ENCODE results near the gene MRAP.

The MRAP gene

DNA sequence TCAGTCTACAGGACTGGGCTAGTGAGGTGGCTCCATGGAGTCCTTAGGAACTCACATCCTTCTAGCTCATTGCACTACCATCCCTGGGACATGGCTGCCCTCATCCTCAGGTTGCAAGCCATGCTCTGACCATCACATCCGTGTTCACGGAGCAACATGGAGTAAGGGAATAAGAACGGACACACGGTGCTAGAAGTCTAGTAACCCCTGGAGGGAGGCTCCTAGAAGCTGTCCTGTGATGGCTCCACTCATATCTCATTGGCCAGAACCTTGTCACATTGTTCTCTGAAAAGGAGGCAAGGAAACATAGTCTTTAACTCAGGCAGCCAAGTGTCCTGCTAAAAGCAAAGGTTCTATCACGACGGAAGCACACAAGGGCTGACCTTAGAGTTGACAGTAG, 3.9 kb downstream of the MRAP start:
- Histone ChIP-seq H3F3A (ENCODE audit: insufficient read depth, low read length) (no peaks in the 10 kb centered on the region), H3K79me2 (ENCODE audit: low read length) (no peaks in the 10 kb centered on the region), H3K27me3 (replicated peaks; ENCODE audit: insufficient read depth, low read length) (no peaks in the 10 kb centered on the region), H3K27ac (ENCODE audit: low read length) (no peak overlapping the region), H3K4me3 (ENCODE audit: low read length) (no peak overlapping the region), H3K9me3 (replicated peaks; ENCODE audit: insufficient read depth, low read length) (no peaks in the 10 kb centered on the region), H2AFZ (ENCODE audit: low read length) (no peak overlapping the region), H3K9ac (ENCODE audit: low read length) (no peak overlapping the region), H3K9me2 (replicated peaks; ENCODE audit: insufficient read depth, low read length) (no peaks in the 10 kb centered on the region), H3K4me2 (ENCODE audit: low read depth, low read length) (no peak overlapping the region), H4K20me1 (ENCODE audit: insufficient read depth, low read length) (no peaks in the 10 kb centered on the region), H3K36me3 (replicated peaks; ENCODE audit: insufficient read depth, low read length) (no peaks in the 10 kb centered on the region), H3K4me1 (ENCODE audit: low read length) (no peaks in the 10 kb centered on the region)
- DNase-seq: no peak
- no peak for TF ChIP-seq EZH2 (optimal IDR thresholded peaks at IDR 0.05; ENCODE audit: low read depth, low read length)
- TF ChIP-seq, protein P1, sequence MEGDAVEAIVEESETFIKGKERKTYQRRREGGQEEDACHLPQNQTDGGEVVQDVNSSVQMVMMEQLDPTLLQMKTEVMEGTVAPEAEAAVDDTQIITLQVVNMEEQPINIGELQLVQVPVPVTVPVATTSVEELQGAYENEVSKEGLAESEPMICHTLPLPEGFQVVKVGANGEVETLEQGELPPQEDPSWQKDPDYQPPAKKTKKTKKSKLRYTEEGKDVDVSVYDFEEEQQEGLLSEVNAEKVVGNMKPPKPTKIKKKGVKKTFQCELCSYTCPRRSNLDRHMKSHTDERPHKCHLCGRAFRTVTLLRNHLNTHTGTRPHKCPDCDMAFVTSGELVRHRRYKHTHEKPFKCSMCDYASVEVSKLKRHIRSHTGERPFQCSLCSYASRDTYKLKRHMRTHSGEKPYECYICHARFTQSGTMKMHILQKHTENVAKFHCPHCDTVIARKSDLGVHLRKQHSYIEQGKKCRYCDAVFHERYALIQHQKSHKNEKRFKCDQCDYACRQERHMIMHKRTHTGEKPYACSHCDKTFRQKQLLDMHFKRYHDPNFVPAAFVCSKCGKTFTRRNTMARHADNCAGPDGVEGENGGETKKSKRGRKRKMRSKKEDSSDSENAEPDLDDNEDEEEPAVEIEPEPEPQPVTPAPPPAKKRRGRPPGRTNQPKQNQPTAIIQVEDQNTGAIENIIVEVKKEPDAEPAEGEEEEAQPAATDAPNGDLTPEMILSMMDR (IDR thresholded peaks at IDR 0.05; ENCODE audit: low read length): no peak
- no peak for TF ChIP-seq EZH2phosphoT487 (IDR thresholded peaks at IDR 0.05; ENCODE audit: low read length)

DNA sequence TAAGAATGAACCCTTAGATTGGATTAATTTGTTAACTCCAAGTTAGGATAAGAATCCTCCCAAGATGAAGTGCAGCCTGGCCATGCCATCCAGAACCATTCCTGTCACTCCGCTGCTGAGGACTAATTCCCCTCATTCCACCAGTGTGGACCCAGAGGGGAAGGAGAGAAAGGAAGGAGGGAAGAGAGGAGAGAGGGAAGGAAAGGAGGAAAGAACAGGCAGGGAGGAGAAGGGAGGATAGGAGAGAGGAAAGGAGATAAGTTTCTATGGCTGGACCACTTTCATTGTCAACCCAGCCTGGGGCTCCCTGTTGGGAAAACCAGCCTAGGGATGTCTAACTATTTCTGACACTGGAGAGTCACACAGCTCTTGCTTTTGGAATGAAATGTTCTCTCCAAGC, 4.7 kb downstream of the MRAP start:
- TF ChIP-seq, protein P1 (IDR thresholded peaks at IDR 0.05; ENCODE audit: low read length): no peak
- TF ChIP-seq EZH2phosphoT487 (IDR thresholded peaks at IDR 0.05; ENCODE audit: low read length) (no peak), EZH2 (optimal IDR thresholded peaks at IDR 0.05; ENCODE audit: low read depth, low read length) (no peak)
- Histone ChIP-seq H3F3A (ENCODE audit: insufficient read depth, low read length) (no peaks in the 10 kb centered on the region), H2AFZ (ENCODE audit: low read length) (no peak overlapping the region), H3K36me3 (replicated peaks; ENCODE audit: insufficient read depth, low read length) (no peaks in the 10 kb centered on the region), H3K4me2 (ENCODE audit: low read depth, low read length) (no peak overlapping the region), H3K79me2 (ENCODE audit: low read length) (no peaks in the 10 kb centered on the region), H3K4me3 (ENCODE audit: low read length) (no peak overlapping the region), H3K9me2 (replicated peaks; ENCODE audit: insufficient read depth, low read length) (no peaks in the 10 kb centered on the region), H3K27ac (ENCODE audit: low read length) (no peak overlapping the region), H4K20me1 (ENCODE audit: insufficient read depth, low read length) (no peaks in the 10 kb centered on the region), H3K9ac (ENCODE audit: low read length) (no peak overlapping the region), H3K27me3 (replicated peaks; ENCODE audit: insufficient read depth, low read length) (no peaks in the 10 kb centered on the region), H3K4me1 (ENCODE audit: low read length) (no peaks in the 10 kb centered on the region), H3K9me3 (replicated peaks; ENCODE audit: insufficient read depth, low read length) (no peaks in the 10 kb centered on the region)
- no peak for DNase-seq

GRCh38 chr21:32304998-32305397, 6.3 kb downstream of the MRAP start:
- Histone ChIP-seq H3K27ac (ENCODE audit: low read length) (no peak overlapping the region), H3K27me3 (replicated peaks; ENCODE audit: insufficient read depth, low read length) (no peaks in the 10 kb centered on the region), H3K4me3 (ENCODE audit: low read length) (no peak overlapping the region), H4K20me1 (ENCODE audit: insufficient read depth, low read length) (no peaks in the 10 kb centered on the region), H2AFZ (ENCODE audit: low read length) (no peak overlapping the region), H3K36me3 (replicated peaks; ENCODE audit: insufficient read depth, low read length) (no peaks in the 10 kb centered on the region), H3K9ac (ENCODE audit: low read length) (no peak overlapping the region), H3K4me1 (ENCODE audit: low read length) (no peaks in the 10 kb centered on the region), H3K4me2 (ENCODE audit: low read depth, low read length) (no peak overlapping the region), H3K9me2 (replicated peaks; ENCODE audit: insufficient read depth, low read length) (no peaks in the 10 kb centered on the region), H3F3A (ENCODE audit: insufficient read depth, low read length) (no peaks in the 10 kb centered on the region), H3K9me3 (replicated peaks; ENCODE audit: insufficient read depth, low read length) (no peaks in the 10 kb centered on the region), H3K79me2 (ENCODE audit: low read length) (no peaks in the 10 kb centered on the region)
- no peak for TF ChIP-seq EZH2phosphoT487 (IDR thresholded peaks at IDR 0.05; ENCODE audit: low read length)
- TF ChIP-seq EZH2 (optimal IDR thresholded peaks at IDR 0.05; ENCODE audit: low read depth, low read length): no peak
- TF ChIP-seq, protein P1 (IDR thresholded peaks at IDR 0.05; ENCODE audit: low read length): no peak
- no peak for DNase-seq
